ENCODE measurements around the gene FARS2.

Gene FARS2

GRCh38 chr6:5383856-5384255 lies 122.5 kb downstream of the FARS2 start:
- DNase-seq, result no peak

DNA sequence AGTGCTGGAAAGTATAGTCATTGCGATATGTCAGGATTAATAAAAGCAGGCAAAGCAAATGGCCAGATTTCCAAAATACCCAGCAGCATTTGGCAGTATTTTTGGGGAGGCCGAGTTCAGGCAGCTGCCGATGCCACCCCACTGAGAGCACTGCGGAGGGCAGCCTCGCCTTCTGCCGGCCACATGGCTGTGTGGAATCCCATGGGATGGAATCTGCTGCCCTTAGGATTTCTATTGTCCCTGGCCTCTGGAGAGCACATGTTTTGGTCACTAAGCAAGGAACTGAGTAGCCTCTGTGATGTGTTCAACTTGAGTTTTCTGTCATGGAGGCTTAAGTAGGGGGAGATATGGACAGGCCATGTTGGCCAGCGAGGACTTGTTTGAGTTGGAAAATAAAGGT lies 123.0 kb downstream of the FARS2 start:
- DNase-seq, result no peak

DNA sequence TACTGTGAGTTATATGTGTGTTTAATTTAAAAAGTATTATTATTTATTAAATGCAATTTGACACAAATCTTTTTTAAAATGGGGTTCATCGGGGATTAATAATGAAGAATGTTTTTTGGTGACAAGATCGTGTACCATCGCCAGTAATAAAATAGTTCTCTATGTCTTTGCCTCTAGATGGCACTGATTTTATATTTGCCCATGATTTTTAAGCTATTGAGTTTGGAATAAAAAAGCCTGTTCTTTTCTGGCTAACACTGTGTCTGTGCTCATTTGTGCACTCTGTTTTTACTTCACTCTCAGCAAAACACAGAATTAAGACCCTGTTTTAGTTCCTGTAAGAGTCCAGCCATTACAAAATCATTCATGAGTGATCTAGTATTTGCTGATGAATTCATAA lies 127.0 kb downstream of the FARS2 start:
- DNase-seq, result no peak

DNA sequence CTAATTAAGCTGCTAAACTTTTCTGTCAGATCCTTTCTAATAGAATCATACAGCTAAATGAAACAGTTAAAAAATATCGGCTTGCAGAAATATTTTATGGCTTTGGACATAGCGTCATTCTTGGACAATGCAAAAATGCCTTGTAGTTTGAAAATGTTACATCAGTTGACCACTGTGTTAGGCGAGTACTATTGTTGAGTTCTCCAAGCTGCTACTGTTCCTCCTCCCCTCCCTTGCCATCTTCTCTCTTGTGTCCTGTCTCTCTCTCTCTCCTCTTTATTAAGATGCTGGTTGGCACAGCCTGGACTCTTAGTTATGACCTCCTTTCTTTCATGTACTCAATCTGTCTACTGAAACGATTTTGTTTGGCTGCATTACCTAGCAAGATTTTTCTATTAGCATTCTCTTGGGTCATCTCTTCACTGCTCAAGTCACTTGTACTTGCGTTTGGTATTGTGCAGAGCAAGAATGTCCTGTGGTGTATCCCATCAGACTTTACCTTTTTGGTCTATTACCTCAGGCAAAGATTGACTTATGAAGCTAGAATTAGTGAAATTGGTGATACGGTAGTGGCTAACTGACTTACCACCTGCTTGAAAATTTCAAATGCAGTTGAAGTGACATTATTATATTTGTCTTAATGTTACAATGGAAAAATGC lies 127.9 kb downstream of the FARS2 start:
- no peak for DNase-seq

DNA sequence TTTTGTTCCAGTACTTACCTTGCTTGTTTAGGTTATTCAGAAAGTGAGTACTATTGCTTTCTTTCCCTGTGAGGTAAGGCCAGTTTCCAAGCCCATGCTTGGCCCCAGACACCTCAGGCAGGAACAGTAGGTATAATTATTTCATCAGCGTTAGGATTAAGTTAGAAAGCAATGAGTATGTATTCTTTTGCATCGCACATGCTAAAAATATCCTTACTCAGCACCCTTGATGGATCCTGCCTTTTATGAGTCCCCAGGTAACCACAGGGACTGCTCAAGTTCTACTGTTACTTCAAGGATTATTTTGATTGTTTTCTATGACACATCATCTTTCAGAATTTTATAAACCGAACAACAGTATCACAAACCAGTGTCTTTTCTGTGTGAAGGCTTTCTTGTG lies 128.9 kb downstream of the FARS2 start:
- no peak for DNase-seq

- DNase-seq, result no peak
These were observed 133.0 kb downstream of the FARS2 start for GRCh38 chr6:5394280-5394679.

GRCh38 chr6:5395719-5396118 lies 134.4 kb downstream of the FARS2 start:
- DNase-seq, result no peak

- DNase-seq, result peak; percentile 4
These were observed 137.2 kb downstream of the FARS2 start for GRCh38 chr6:5398530-5398929.

DNA sequence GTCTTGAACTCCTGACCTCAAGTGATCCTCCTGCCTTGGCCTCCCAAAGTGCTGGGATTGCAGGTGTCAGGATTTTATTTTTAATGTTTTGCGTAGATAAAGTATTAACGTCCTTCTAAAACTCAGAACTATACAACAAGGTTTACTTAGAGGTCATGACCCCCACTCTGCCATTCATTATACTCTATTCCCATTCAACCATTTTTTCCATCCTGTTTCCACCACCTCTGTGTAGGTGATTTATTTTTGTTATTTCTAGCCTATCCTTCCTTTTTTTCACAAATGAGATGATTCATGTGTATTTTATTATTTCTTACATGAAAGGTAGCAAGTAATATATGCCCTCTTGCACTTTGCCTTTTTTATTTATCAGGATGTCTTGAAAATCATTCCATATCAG lies 138.1 kb downstream of the FARS2 start:
- DNase-seq, result no peak

DNA sequence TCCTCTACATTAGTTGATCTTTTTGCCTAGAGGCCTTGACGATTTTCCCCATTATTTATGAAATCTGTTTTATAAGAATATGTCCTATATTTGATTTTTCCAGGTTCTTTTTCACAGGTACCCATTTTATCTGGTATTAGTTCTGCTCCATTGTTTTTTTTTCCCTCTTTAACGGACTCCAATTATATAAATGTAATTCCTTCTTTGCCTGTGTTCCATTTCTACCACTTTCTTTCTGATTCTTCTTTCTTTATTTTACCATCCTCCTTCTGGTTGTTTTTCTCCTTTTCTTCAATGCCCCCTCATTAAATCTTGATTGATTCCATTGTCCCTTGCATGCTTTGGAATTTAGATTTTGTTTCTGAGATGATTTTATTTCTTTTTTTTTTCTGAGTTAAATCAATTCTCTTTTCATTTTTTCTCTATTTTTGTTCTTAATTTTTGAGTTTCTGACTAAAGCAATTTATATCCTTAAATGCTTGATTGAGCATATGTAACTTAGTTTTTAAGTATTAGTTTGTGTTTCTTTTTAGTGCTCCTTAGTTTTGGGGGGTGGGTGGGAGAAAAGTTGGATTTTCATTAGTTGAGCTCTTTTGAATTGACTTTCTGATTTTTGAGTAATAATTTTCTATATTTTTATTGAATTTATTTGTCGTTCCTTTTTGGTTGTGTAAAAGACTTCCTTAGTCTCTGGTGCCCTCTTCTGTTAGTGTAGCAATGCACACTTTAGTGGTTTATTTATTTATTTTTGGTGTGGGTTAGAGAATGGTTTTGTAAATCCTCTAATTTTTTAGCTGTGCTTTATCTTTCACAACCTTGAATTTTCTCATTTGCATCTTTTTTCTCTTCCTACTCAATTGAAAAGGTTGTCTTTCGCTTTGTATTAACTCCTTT lies 140.8 kb downstream of the FARS2 start:
- DNase-seq, result peak; percentile 3

- no peak for DNase-seq
These were observed 141.8 kb downstream of the FARS2 start for GRCh38 chr6:5403076-5403475.

- no peak for DNase-seq
These were observed 142.3 kb downstream of the FARS2 start for GRCh38 chr6:5403609-5404008.

GRCh38 chr6:5405976-5406375 lies 144.7 kb downstream of the FARS2 start:
- no peak for DNase-seq

- no peak for DNase-seq
These were observed 150.1 kb downstream of the FARS2 start for GRCh38 chr6:5411414-5411813.

- DNase-seq, result no peak
These were observed 150.7 kb downstream of the FARS2 start for GRCh38 chr6:5412017-5412416.

DNA sequence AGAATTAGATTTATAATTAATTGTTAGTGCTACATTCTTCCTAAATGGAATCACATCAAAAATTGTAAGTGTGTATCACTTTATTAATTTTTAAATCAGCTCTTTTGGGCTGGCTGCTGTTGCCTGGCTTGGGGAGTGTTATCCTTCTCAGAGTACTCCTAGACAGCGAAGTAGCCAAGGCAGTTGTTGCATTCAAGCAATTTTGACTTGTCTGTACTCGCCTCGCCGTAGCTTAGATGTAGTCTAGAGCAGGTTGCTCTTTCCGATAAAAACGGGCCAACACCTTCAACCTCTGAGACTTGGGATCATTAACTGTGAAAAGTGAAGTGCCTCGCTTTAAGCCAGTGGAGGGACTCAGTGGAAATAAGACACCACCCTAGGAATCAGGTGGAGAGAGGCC lies 151.3 kb downstream of the FARS2 start:
- DNase-seq, result peak; percentile 2

DNA sequence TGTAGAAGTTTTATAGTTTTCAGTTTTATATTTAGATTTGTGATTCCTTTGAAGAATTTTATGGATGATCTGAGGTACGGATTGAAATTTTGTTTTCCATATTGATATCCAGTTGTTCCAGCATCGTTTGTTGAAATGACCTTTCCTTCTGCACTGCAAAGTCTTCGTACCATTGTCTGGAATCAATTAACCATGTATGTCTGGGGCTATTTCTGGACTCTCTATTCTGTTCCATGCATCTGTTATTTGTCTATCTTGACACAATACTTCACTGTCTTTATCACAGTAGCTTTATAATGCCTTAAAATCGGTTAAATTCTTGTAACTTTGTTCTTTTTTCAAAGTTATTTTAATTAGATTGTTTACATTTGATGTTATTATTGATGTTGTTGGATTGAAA lies 154.9 kb downstream of the FARS2 start:
- no peak for DNase-seq

DNA sequence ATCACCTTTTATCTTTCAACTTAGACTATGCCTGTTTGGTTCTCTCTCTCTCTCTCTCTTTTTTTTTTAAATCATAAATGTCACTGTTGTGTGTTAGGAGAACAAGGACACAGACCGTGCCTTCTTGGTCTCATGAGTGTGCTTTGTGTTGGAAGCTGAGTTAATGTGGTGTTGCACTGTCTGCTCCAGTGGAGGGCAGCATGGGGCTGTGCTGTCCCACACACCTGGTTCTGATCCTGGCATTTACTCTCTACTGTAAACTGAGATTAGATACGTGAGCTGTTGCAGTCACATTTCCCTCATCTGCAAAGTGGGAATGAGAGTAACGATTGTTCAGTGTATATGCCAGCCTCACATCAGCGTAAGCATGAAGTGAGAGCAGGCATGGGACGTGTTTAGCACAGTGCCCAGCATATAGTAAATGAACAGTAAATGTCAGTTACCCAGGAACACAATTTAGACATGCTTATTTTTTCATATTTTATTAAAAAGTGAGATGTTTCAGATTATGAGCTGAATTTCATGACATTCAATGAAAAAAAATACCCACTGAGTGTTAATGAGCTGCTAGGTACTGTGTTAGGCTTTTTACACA lies 161.1 kb downstream of the FARS2 start:
- peak; percentile 20 for DNase-seq

- no peak for DNase-seq
These were observed 161.9 kb downstream of the FARS2 start for GRCh38 chr6:5423251-5423650.

DNA sequence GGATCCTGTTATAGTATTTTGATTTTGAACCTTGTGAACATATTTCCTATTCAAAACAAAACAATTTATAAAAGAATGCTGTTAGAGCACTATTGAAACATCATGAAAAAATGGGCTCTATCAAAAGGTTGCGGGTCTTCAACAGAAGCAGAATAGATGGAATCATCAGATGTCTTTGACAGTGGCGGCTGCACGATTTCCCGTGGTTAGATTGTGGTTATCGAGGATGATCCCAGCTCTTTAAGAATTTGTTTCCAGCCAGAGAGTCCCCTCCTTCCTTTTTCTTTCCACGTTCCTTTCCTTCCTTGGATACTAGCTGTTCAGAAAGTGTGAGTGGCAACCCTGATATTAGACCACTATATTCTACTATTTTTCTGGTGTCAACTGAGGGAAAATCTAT lies 163.4 kb downstream of the FARS2 start:
- no peak for DNase-seq

- no peak for DNase-seq
These were observed 164.0 kb downstream of the FARS2 start for GRCh38 chr6:5425267-5425666.

- DNase-seq, result no peak
These were observed 164.5 kb downstream of the FARS2 start for GRCh38 chr6:5425797-5426196.

DNA sequence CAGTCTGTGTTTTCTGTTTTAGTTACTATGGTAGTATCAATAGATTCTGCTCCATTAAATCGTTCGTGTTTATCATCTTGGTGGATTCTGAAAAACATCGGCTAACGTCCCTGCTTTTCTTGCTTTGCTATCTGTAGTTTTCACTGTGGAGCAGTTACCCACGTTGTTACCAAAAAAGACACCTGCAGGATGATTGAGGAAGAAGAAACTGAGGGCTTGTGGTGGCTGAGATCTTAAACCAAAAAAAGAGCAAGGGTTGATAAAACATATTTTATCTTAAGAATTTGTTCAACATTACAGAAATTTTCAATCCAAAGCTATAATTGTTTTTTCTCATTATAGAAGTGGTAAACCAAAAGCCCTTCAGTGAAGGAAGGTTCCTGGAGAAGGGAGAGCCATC lies 166.3 kb downstream of the FARS2 start:
- DNase-seq, result no peak

DNA sequence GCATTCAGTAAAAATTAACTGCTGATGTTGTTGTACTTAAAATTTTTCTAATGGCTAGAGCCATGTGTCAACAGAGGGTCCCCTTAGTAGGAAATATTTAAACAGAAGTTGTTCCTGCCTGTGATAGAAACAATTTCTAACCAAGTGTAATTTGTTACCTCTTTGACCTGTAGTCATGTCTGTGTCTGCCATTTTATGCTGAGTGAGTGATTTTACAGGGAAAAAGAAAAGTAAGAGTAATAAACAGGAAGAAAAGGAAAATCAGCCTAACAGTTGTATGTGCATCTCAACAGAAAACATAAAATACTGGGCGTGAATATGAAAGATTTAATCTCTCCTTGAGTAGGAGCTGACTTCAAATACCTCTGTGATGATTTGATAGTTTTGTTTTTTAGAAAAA lies 172.0 kb downstream of the FARS2 start:
- no peak for DNase-seq

Data from NCI-H510A treated with DMSO at 0.1 percent for 48 hours (cell line).